Ishikawa (cell line): ENCODE results near the gene UBE2D3.

Source experiments
- CEBPB ChIP-seq: IDR thresholded peaks from 2 replicates; pipeline ENCODE4 v1.6.1; 2012
- CREB1 ChIP-seq: IDR thresholded peaks from 2 replicates; pipeline ENCODE4 v1.6.1; 2012; ENCODE audit warnings: low read depth
- EGR1 ChIP-seq: IDR thresholded peaks from 2 replicates; pipeline ENCODE4 v1.6.1; 2012
- EP300 ChIP-seq: IDR thresholded peaks from 2 replicates; pipeline ENCODE4 v1.6.1; 2012; ENCODE audit warnings: borderline replicate concordance
- FOXM1 ChIP-seq: IDR thresholded peaks from 2 replicates; pipeline ENCODE4 v1.6.1; 2012; ENCODE audit warnings: low read depth, borderline replicate concordance
- NFIC ChIP-seq: IDR thresholded peaks from 2 replicates; pipeline ENCODE4 v1.6.1; 2012
- RAD21 ChIP-seq: IDR thresholded peaks from 2 replicates; pipeline ENCODE4 v1.6.1; 2012; ENCODE audit warnings: low read depth
- REST ChIP-seq: IDR thresholded peaks from 2 replicates; pipeline ENCODE4 v1.6.1; 2012; ENCODE audit warnings: low read depth, mild to moderate bottlenecking
- TAF1 ChIP-seq: IDR thresholded peaks from 2 replicates; pipeline ENCODE4 v1.6.1; 2012; ENCODE audit warnings: low read depth, mild to moderate bottlenecking
- TCF12 ChIP-seq: IDR thresholded peaks from 2 replicates; pipeline ENCODE4 v1.6.1; 2012; ENCODE audit warnings: low read depth
- TEAD4 ChIP-seq: IDR thresholded peaks from 2 replicates; pipeline ENCODE4 v1.6.1; 2012
- YY1 ChIP-seq: IDR thresholded peaks from 2 replicates; pipeline ENCODE4 v1.6.1; 2012; ENCODE audit warnings: low read depth
- ZBTB7A ChIP-seq: IDR thresholded peaks from 2 replicates; pipeline ENCODE4 v1.6.1; 2012; ENCODE audit warnings: low read depth
- TF ChIP-seq, protein P1 (sequence below): IDR thresholded peaks from 2 replicates; pipeline ENCODE4 v1.6.1; 2012
- TF ChIP-seq, protein P2 (sequence below): IDR thresholded peaks from 2 replicates; pipeline ENCODE4 v1.6.1; 2012

Gene UBE2D3

GRCh38 chr4:102850370-102850769 lies 23.0 kb upstream of the UBE2D3 start:
- TF ChIP-seq EGR1: no peak
- TF ChIP-seq ZBTB7A: no peak
- TF ChIP-seq FOXM1: no peak
- no peak for TF ChIP-seq YY1
- no peak for TF ChIP-seq TEAD4
- no peak for TF ChIP-seq NFIC
- no peak for TF ChIP-seq EP300
- no peak for TF ChIP-seq REST
- no peak for TF ChIP-seq RAD21
- no peak for TF ChIP-seq CREB1
- TF ChIP-seq, protein P1, sequence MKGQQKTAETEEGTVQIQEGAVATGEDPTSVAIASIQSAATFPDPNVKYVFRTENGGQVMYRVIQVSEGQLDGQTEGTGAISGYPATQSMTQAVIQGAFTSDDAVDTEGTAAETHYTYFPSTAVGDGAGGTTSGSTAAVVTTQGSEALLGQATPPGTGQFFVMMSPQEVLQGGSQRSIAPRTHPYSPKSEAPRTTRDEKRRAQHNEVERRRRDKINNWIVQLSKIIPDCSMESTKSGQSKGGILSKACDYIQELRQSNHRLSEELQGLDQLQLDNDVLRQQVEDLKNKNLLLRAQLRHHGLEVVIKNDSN: no peak
- no peak for TF ChIP-seq TAF1
- TF ChIP-seq, protein P2, sequence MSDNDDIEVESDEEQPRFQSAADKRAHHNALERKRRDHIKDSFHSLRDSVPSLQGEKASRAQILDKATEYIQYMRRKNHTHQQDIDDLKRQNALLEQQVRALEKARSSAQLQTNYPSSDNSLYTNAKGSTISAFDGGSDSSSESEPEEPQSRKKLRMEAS: no peak
- TF ChIP-seq CEBPB: no peak
- no peak for TF ChIP-seq TCF12

GRCh38 chr4:102849579-102850104 lies 22.3 kb upstream of the UBE2D3 start:
- TF ChIP-seq TCF12: no peak
- TF ChIP-seq, protein P1: no peak
- TF ChIP-seq ZBTB7A: no peak
- no peak for TF ChIP-seq FOXM1
- TF ChIP-seq CREB1: no peak
- TF ChIP-seq NFIC: no peak
- TF ChIP-seq TEAD4: no peak
- TF ChIP-seq YY1: no peak
- no peak for TF ChIP-seq EGR1
- TF ChIP-seq EP300: no peak
- no peak for TF ChIP-seq REST
- no peak for TF ChIP-seq RAD21
- TF ChIP-seq TAF1: no peak
- no peak for TF ChIP-seq CEBPB
- TF ChIP-seq, protein P2: no peak

GRCh38 chr4:102847687-102848086 lies 20.3 kb upstream of the UBE2D3 start:
- TF ChIP-seq EP300 (no peak), FOXM1 (no peak)

- TF ChIP-seq RAD21: no peak
- no peak for TF ChIP-seq NFIC
- no peak for TF ChIP-seq ZBTB7A
- no peak for TF ChIP-seq TAF1
- TF ChIP-seq FOXM1: no peak
- TF ChIP-seq REST: no peak
- no peak for TF ChIP-seq CEBPB
- no peak for TF ChIP-seq TCF12
- no peak for TF ChIP-seq TEAD4
- TF ChIP-seq, protein P1: no peak
- no peak for TF ChIP-seq CREB1
- no peak for TF ChIP-seq EP300
These were observed 16.6 kb upstream of the UBE2D3 start for GRCh38 chr4:102843938-102844337.

DNA sequence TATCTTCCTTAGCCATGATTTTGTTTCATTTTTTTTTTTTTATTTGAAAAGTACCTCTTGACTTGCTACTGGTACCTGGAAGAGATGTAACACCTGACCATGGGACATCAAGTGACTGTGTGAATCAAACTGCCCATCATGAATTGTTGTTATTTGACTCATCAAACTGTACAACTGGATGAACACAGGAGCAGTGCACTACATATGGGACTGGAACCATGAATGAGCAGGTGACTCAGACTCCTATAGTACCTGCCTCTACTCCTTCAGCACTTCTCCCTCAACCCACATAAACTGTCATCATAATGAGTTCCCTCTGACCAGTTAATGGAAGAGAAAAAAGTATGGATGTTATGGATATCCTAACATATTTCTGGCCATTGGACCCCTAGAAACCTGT lies 15.9 kb upstream of the UBE2D3 start:
- TF ChIP-seq, protein P1: no peak
- TF ChIP-seq EGR1: no peak
- TF ChIP-seq TEAD4: no peak
- no peak for TF ChIP-seq RAD21
- no peak for TF ChIP-seq TCF12
- no peak for TF ChIP-seq EP300
- no peak for TF ChIP-seq CREB1
- no peak for TF ChIP-seq CEBPB
- no peak for TF ChIP-seq ZBTB7A
